HG03064 (cell line): Measurements from ENCODE around the gene ZNF142.
A peak's percentile ranks its signal among the peaks of the same experiment; 100 is the strongest.
"Not testable (repeated sequence)": the region's sequence is repeated elsewhere in the genome, so short reads cannot be mapped to it uniquely, and the experiment has no call there.

Experiments
- ATAC-seq: cut with Tn5 transposase; IDR thresholded peaks from one replicate; pipeline ENCODE4 v1.9.1; 2021; ENCODE audit warnings: low read depth; ENCODE audit not compliant: unreplicated experiment

The ZNF142 gene, protein sequence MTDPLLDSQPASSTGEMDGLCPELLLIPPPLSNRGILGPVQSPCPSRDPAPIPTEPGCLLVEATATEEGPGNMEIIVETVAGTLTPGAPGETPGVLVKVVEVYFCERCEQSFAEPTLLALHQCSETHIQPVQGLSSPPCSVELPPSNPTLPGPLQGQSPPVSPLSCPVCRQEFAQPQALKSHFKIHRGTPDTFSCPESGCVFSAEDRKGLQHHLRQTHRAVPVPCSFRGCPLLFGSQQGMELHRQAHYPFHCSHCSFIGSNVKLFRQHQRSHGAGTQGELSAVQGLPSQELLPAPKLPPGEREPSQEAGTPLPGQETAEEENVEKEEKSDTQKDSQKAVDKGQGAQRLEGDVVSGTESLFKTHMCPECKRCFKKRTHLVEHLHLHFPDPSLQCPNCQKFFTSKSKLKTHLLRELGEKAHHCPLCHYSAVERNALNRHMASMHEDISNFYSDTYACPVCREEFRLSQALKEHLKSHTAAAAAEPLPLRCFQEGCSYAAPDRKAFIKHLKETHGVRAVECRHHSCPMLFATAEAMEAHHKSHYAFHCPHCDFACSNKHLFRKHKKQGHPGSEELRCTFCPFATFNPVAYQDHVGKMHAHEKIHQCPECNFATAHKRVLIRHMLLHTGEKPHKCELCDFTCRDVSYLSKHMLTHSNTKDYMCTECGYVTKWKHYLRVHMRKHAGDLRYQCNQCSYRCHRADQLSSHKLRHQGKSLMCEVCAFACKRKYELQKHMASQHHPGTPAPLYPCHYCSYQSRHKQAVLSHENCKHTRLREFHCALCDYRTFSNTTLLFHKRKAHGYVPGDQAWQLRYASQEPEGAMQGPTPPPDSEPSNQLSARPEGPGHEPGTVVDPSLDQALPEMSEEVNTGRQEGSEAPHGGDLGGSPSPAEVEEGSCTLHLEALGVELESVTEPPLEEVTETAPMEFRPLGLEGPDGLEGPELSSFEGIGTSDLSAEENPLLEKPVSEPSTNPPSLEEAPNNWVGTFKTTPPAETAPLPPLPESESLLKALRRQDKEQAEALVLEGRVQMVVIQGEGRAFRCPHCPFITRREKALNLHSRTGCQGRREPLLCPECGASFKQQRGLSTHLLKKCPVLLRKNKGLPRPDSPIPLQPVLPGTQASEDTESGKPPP (N-terminal part only)

GRCh38 chr2:218659258-218659987, at the start of gene ZNF142, which contains the start of gene BCS1L:
Gene ZNF142 (minus strand): TSS chr2:218659623. CDS start chr2:218656429, 3,194 bp downstream.
Gene BCS1L (plus strand): TSS chr2:218659683. CDS start chr2:218660988, 1,305 bp downstream.
- ATAC-seq: peak; percentile 93

DNA sequence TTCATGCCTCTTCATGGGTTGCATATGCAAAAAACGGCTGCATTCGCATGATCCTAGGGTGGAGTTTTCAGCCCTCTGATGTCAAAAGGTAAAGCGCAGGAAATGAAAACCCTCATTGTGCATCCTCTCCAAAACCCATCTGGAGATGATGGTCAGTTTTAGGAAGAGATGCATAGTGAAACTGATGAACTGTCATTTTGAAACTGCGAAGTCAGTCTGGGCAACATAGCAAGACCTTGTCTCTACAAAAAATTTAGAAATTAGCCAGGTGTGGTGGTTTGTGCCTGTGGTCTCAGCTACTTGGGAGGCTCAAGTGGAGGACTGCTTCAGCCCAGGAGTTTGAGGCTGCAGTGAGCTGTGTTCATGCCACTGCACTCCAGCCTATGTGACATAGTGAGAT, 48.7 kb upstream of the ZNF142 start:
- no peak for ATAC-seq

- no peak for ATAC-seq
Measured at GRCh38 chr2:218703341-218703740, 43.9 kb upstream of the ZNF142 start.

DNA sequence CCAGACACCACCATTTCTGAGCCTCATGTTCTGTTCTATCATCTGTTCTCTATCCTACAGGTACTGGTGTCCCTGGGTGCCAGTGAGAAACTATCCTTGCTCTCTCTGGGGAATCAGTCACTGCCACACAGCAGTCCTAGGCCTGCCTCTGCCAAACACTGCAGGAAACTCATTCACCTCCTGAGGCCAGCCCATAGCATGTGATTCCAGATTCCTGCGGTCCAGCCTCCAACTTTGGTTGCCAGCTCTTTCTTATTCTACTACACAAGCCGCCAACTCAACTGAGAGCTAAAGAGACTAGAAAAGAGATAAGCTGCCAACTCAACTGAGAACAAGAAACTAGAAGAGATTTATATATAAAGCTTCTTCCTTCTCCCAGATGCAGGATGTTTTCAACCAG, 42.4 kb upstream of the ZNF142 start:
- ATAC-seq: no peak

GRCh38 chr2:218698885-218699284, 39.5 kb upstream of the ZNF142 start:
- ATAC-seq: no peak

DNA sequence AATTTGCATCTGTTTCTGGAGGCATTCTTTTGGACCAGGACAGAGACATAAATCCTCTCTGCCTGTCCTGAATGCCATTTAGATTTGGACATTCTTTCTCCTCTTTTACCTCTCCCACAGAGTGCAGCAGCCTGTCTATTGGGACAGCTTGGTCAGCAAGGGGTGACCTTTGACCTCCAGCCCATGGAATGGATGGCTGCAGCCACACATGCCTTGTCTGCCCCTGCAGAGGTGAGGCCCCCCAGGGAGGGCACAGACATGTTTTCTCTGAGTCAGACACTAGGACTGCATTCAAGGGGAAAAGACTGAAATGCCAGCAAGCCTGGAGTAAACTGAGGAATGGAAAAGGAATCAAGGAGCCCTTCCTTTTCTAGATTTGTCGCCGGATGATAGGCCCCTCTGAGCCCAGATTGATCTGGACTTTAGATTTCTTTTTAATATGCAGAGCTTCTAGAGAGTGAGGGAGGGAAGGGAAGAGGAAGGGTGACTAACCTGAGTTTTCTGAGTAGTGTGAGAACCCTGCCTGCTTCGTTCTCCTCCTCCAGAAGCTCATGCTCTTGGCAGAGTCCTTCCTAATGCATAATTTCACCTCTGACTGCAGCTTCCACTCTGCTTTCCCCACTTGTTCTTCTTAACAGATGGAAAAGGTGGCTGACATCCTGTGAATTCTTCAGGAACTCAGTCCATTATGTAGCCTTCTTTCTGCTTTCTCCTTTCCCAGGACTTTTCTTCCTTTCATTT, 35.2 kb upstream of the ZNF142 start:
- ATAC-seq: no peak

GRCh38 chr2:218691234-218691633, 31.8 kb upstream of the ZNF142 start:
- no peak for ATAC-seq

DNA sequence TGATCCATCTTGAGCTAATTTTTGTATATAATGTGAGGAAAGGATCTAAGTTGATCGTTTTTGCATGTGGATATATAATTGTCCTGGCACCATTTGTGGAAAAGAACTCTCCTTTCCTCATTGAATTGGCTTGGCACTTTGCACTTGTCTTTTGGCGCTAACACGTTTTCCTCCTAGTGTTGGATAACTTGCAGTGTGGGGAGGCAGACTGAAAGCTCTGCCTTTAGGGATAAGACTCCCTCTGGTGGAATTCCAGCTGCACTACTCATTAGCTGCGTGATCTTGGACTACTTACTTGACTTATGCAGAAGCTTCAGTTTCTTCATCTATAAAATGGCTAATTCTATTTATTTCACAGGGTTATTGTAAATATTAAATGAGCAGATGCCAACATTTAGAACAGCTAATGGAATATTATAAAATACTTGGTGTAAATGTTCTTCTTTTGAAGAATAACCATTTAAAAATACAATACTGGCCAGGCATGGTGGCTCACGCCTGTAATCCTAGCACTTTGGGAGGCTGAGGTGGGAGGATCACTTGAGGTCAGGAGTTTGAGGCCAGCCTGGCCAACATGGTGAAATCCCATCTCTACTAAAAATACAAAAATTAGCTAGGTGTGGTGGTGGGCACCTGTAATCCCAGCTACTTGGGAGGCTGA, 28.1 kb upstream of the ZNF142 start:
- ATAC-seq: not testable (repeated sequence)

- no peak for ATAC-seq
Measured at GRCh38 chr2:218680061-218680460, 20.6 kb upstream of the ZNF142 start.

GRCh38 chr2:218679119-218679518, 19.7 kb upstream of the ZNF142 start:
- no peak for ATAC-seq

DNA sequence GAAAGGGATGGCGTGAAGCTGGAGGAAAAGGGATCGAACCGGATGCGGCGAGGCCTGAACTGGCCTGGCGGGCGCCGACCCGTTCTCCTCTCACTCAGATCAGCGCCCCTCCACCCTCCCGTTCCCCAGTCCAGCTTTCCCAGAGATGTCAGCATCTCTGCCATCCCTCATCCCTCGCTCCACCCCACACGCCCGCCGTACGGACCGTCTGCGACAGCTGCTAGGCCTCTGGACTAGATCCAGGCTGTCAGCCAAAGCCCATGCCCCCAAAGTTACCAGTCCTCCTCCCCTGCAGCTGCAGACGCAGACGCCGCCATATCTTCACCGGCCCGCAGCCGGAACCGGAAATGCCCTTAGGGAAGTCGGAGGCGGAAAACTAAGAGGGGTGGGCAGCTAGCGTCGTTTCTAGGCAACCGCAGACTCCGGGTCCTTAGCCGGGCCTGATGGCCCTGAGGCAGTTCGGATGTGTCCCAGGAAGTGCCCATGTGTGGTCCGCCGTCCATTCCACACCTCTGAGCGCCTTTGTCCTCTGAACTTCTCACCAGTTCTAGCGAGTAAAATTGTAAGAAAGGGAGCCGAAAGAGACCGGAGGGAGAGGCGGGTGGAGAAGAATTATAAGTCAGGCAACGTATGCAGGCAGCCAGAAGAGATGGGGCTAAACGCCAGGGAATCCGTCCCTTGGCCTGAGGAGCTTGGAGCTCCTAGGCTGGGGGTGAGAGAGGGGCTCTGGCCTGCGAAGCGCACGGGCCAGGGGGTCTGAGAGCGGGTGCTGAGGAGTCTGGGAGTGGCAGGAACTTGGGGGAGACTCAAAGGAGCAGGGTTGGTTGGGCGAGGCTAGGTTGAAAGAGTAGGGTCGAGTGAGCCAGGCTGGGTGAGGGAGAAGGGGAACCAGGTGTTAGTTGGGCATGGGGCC, 12.5 kb upstream of the ZNF142 start, which contains the start of the genes RNF25 and STK36:
RNF25 (minus strand) TSS at position 349 of the 913 bp plus-strand sequence; CDS start at position 317, 32 bp downstream.
STK36 (plus strand) TSS at position 433 of the 913 bp plus-strand sequence. CDS start 744 bp downstream, outside the sequence.
- peak; percentile 93 for ATAC-seq

GRCh38 chr2:218671097-218671653, 11.8 kb upstream of the ZNF142 start:
- peak; percentile 8 for ATAC-seq

DNA sequence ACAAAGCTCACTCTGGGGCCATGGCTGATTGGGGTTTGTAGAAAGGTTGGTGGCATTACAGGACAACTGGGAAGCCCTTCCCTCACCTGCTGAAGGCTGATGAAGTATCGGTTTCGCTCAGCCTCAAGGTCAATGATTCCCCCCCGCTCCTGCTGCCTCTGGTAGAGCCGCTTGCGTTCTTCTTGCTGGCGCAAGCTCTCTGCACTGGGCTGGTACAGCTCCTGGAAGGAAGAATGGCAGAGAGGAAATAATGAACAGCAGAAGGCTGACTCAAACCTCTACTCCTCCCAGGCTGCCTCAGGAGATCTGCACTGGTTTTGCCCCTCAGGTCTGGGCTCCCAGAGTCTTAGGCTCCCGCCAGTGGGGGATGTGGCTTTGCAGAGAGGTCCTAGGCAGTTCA, 5.2 kb upstream of the ZNF142 start:
- no peak for ATAC-seq

GRCh38 chr2:218663901-218664300, 4.5 kb upstream of the ZNF142 start:
- no peak for ATAC-seq

DNA sequence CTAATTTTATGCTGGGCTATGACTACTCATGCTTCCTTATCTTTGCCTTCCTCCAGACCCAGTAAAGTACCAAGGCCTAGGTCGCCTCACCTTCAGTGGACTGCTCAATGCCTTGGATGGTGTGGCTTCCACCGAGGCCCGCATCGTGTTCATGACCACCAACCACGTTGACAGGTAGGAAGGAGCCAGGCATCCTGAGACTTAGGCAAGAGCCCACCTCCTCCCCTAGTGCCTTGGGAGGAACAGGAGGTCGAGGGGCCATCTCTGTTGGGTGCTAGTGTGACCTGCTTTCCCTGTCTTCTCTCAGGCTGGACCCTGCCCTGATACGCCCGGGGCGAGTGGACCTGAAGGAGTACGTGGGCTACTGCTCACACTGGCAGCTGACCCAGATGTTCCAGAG, 3.4 kb upstream of the ZNF142 start:
- ATAC-seq: no peak

GRCh38 chr2:218662377-218662776, 3.0 kb upstream of the ZNF142 start:
- ATAC-seq: no peak

- ATAC-seq: no peak
Measured at GRCh38 chr2:218659988-218660358, 550 bp upstream of the ZNF142 start.
